ENCODE results near the gene HNRNPL.
"Not testable (repeated sequence)": the region's sequence is repeated elsewhere in the genome, so short reads cannot be mapped to it uniquely, and the experiment has no call there.

HNRNPL gene

GRCh38 chr19:38889803-38890202, 40.0 kb upstream of the HNRNPL start:
- no peak for TF ChIP-seq CTCF (IDR thresholded peaks at IDR 0.05; ENCODE audit: extremely low read depth, missing control alignments)
- DNase-seq (ENCODE audit: low spot score) = no peak

- DNase-seq (ENCODE audit: low spot score) = no peak
- no peak for TF ChIP-seq CTCF (IDR thresholded peaks at IDR 0.05; ENCODE audit: extremely low read depth, missing control alignments)
Measured at GRCh38 chr19:38888876-38889275, 39.1 kb upstream of the HNRNPL start.

- DNase-seq (ENCODE audit: low spot score) = not testable (repeated sequence)
Measured at GRCh38 chr19:38884691-38885090, 34.9 kb upstream of the HNRNPL start.

- TF ChIP-seq CTCF (IDR thresholded peaks at IDR 0.05; ENCODE audit: extremely low read depth, missing control alignments) = no peak
Measured at GRCh38 chr19:38883286-38883685, 33.5 kb upstream of the HNRNPL start.

GRCh38 chr19:38880882-38881609, 31.3 kb upstream of the HNRNPL start:
- TF ChIP-seq CTCF (IDR thresholded peaks at IDR 0.05; ENCODE audit: extremely low read depth, missing control alignments) = no peak
- DNase-seq (ENCODE audit: low spot score) = no peak

More at GRCh38 chr19:38883286-38883685, 33.5 kb upstream of the HNRNPL start:
- DNase-seq (ENCODE audit: low spot score) = no peak

GRCh38 chr19:38880076-38880881, 30.5 kb upstream of the HNRNPL start:
- no peak for TF ChIP-seq CTCF (IDR thresholded peaks at IDR 0.05; ENCODE audit: extremely low read depth, missing control alignments)

GRCh38 chr19:38879400-38879751, 29.6 kb upstream of the HNRNPL start:
- no peak for TF ChIP-seq CTCF (IDR thresholded peaks at IDR 0.05; ENCODE audit: extremely low read depth, missing control alignments)
- DNase-seq (ENCODE audit: low spot score) = no peak

More at GRCh38 chr19:38880076-38880881, 30.5 kb upstream of the HNRNPL start:
- no peak for DNase-seq (ENCODE audit: low spot score)
